NB4 (cell line): ENCODE measurements around the gene LMO1.

Experiments
- DNase-seq: peaks from one replicate; pipeline ENCODE4 v3.0.0; 2010; ENCODE audit warnings: low read depth
- H3K4me3 ChIP-seq: one replicate; pipeline ENCODE4 v1.5.1; 2011; ENCODE audit warnings: mild to moderate bottlenecking, low read depth, low read length, moderate library complexity
- CTCF ChIP-seq: IDR thresholded peaks from one replicate; pipeline ENCODE4 v1.5.1; 2012; ENCODE audit warnings: low read depth, low read length
- MAX ChIP-seq: IDR thresholded peaks from 2 replicates; pipeline ENCODE4 v1.6.1; 2011; ENCODE audit warnings: low read depth, low read length
- MYC ChIP-seq: IDR thresholded peaks from 2 replicates; pipeline ENCODE4 v1.6.1; 2011; ENCODE audit warnings: low read depth, low read length
- POLR2A ChIP-seq: IDR thresholded peaks from 2 replicates; pipeline ENCODE4 v1.6.1; 2011; ENCODE audit warnings: mild to moderate bottlenecking; ENCODE audit not compliant: insufficient read length; ENCODE audit errors: extremely low read depth

LMO1 gene

DNA sequence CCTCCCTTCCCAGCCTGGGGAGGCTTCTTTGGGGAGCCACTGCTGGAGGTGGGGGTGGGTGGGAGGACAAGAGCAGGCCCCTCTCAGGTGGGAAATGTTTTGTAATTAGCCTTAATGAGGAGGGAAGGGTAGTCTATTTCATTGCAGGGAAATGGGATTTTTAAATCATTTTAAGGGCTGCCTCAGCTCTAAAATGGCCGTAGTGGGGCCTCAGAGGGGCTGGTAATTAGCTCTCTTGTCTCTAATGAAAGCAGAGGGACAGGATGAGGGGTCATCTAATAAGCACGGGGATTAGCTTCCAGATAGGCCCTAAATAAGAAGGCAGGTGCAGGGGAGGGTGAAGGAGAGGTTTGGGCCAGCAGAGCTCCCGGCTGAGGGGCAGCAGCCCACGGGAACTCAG lies 46.5 kb downstream of the LMO1 start:
- TF ChIP-seq MAX (no peak), POLR2A (no peak), CTCF (no peak), MYC (no peak)
- H3K4me3 ChIP-seq = no peak overlapping the region
- no peak for DNase-seq

GRCh38 chr11:8213376-8213775 lies 50.3 kb downstream of the LMO1 start:
- DNase-seq = no peak
- TF ChIP-seq POLR2A = no peak
- no peak for TF ChIP-seq CTCF
- TF ChIP-seq MYC = no peak
- TF ChIP-seq MAX = no peak
- H3K4me3 ChIP-seq = no peak overlapping the region

DNA sequence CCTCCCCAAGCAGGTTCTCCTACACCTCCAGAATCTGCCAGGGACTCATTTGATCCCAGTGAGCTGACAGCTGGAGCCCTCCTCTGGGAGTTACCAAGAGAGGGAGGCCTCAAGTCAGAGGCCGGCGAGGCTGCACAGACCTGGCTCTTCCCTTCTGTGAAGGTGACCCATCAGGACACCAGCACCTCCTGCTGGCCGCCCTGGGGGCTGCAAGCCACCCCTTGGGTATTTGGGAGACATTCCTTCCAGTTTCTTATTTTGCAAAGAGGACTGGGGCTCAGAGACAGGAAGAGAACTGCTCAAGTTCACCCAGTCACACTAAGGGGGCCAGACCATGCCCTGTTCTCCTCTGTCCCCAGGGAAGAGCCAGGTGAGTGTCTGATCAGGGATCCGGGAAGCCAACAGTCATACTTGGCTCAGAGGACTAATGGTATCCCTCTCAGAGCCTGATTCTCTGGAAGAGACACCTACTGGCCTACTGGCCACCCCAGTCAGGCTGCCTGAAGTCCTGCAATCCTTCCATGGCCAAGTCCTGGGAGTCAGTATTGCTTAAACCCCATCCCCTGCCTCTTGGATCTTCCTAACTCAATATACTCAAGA lies 54.4 kb downstream of the LMO1 start:
- H3K4me3 ChIP-seq = no peak overlapping the region
- TF ChIP-seq CTCF = peak; percentile 63
- TF ChIP-seq MAX = no peak
- DNase-seq = peak; percentile 35

GRCh38 chr11:8207080-8208000 lies 56.3 kb downstream of the LMO1 start:
- peak overlapping the region; percentile 11 for H3K4me3 ChIP-seq
- no peak for DNase-seq
- no peak for TF ChIP-seq POLR2A
- no peak for TF ChIP-seq CTCF
- TF ChIP-seq MAX = no peak
- no peak for TF ChIP-seq MYC

GRCh38 chr11:8206251-8207079 lies 57.2 kb downstream of the LMO1 start:
- DNase-seq = peak; percentile 73

More at GRCh38 chr11:8206251-8207079, 57.2 kb downstream of the LMO1 start:
- H3K4me3 ChIP-seq = peak overlapping the region; percentile 11
- TF ChIP-seq MAX (no peak), CTCF (no peak), MYC (no peak), POLR2A (no peak)
